Cardiac fibroblast (primary cell): ENCODE results near the gene PPP3CB.

ENCODE experiments used
- DNase-seq, 2 donors: peaks; one replicate each; pipeline versions ENCODE4 v3.0.0 to v3.0.0-alpha.2; 2010; ENCODE audit warnings: low read depth in 2 of 2
- H3K4me3 ChIP-seq, 2 donors: replicated peaks in 1 of 2; 1 replicate in 1 of 2; 2 replicates in 1 of 2; pipeline ENCODE4 v1.5.1; 2011; ENCODE audit warnings: low read depth in 2 of 2, low read length in 2 of 2, mild to moderate bottlenecking in 2 of 2, moderate library complexity in 1 of 2
- CTCF ChIP-seq: IDR thresholded peaks from one replicate; pipeline ENCODE4 v1.5.1; 2011; ENCODE audit warnings: low read depth, mild to moderate bottlenecking, low read length, inconsistent platforms

Gene PPP3CB

GRCh38 chr10:73493781-73494180, 2.0 kb downstream of the PPP3CB start:
- H3K4me3 ChIP-seq = peak overlapping the region in 1 of 2 donors; percentile 85
- peak; percentile 26 to 81 for DNase-seq
- no peak for TF ChIP-seq CTCF

GRCh38 chr10:73486601-73487000, 9.2 kb downstream of the PPP3CB start:
- TF ChIP-seq CTCF = no peak
- no peak overlapping the region for H3K4me3 ChIP-seq
- no peak for DNase-seq

- DNase-seq = peak; percentile 2 to 5
- TF ChIP-seq CTCF = no peak
- no peak overlapping the region for H3K4me3 ChIP-seq
These were observed 10.5 kb downstream of the PPP3CB start for GRCh38 chr10:73485320-73485719.

- H3K4me3 ChIP-seq = no peak overlapping the region
- TF ChIP-seq CTCF = no peak
- peak; percentile 15 to 64 for DNase-seq
These were observed 15.7 kb downstream of the PPP3CB start for GRCh38 chr10:73480158-73480557.

- no peak for TF ChIP-seq CTCF
- H3K4me3 ChIP-seq = no peak overlapping the region
- no peak for DNase-seq
These were observed 17.2 kb downstream of the PPP3CB start for GRCh38 chr10:73478636-73479035.

- no peak for DNase-seq
- no peak overlapping the region for H3K4me3 ChIP-seq
- TF ChIP-seq CTCF = no peak
These were observed 24.6 kb downstream of the PPP3CB start for GRCh38 chr10:73471226-73471625.

GRCh38 chr10:73469579-73469978, 26.2 kb downstream of the PPP3CB start:
- H3K4me3 ChIP-seq = no peak overlapping the region
- DNase-seq = no peak
- TF ChIP-seq CTCF = no peak
